AG04449 (cell line): ENCODE measurements around the gene SLC49A3.
"Not testable (repeated sequence)": the region's sequence is repeated elsewhere in the genome, so short reads cannot be mapped to it uniquely, and the experiment has no call there.

Source experiments
- CTCF ChIA-PET: fragments of 350-600 bp; formaldehyde crosslinking; extraction: SDS; loops from one replicate; lab custom pipeline; 2021; ENCODE audit warnings: antibody characterized with exemption; lab: Yijun Ruan, JAX
- POLR2A ChIA-PET: fragments of 400-600, 350-600 bp; formaldehyde crosslinking; extraction: SDS; loops from one replicate; lab custom pipeline; 2020; ENCODE audit warnings: antibody characterized with exemption, inconsistent platforms; lab: Yijun Ruan, JAX
- DNase-seq: peaks from one replicate; pipeline ENCODE4 v3.0.0-alpha.2; 2010; ENCODE audit warnings: low read depth, low spot score
- H3K4me3 ChIP-seq: 2 replicates; pipeline ENCODE4 v1.5.1; 2011; ENCODE audit warnings: low read depth, mild to moderate bottlenecking, control low read depth, low read length
- TF ChIP-seq, protein P1 (sequence below): IDR thresholded peaks from one replicate; pipeline ENCODE4 v1.5.1; 2011; ENCODE audit warnings: mild to moderate bottlenecking, moderate library complexity, low read length, control low read depth, inconsistent platforms; ENCODE audit not compliant: insufficient read depth; ENCODE audit errors: missing control alignments

SLC49A3 gene

GRCh38 chr4:699816-700580 is 11.0 kb upstream of the SLC49A3 start:
- H3K4me3 ChIP-seq: no peak overlapping the region
- ChIA-PET CTCF (interaction anchor here (1.6 to 1.7 kb wide), 2 partner anchors 16 to 43 kb away, joined by 6 to 7 read pairs; no protein-coding TSS in a partner anchor), POLR2A (interaction anchor here (0.6 kb wide), 1 partner anchor 64 kb away, joined by 3 read pairs; no protein-coding TSS in a partner anchor)
- TF ChIP-seq, protein P1, sequence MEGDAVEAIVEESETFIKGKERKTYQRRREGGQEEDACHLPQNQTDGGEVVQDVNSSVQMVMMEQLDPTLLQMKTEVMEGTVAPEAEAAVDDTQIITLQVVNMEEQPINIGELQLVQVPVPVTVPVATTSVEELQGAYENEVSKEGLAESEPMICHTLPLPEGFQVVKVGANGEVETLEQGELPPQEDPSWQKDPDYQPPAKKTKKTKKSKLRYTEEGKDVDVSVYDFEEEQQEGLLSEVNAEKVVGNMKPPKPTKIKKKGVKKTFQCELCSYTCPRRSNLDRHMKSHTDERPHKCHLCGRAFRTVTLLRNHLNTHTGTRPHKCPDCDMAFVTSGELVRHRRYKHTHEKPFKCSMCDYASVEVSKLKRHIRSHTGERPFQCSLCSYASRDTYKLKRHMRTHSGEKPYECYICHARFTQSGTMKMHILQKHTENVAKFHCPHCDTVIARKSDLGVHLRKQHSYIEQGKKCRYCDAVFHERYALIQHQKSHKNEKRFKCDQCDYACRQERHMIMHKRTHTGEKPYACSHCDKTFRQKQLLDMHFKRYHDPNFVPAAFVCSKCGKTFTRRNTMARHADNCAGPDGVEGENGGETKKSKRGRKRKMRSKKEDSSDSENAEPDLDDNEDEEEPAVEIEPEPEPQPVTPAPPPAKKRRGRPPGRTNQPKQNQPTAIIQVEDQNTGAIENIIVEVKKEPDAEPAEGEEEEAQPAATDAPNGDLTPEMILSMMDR: no peak
- DNase-seq: no peak

DNA sequence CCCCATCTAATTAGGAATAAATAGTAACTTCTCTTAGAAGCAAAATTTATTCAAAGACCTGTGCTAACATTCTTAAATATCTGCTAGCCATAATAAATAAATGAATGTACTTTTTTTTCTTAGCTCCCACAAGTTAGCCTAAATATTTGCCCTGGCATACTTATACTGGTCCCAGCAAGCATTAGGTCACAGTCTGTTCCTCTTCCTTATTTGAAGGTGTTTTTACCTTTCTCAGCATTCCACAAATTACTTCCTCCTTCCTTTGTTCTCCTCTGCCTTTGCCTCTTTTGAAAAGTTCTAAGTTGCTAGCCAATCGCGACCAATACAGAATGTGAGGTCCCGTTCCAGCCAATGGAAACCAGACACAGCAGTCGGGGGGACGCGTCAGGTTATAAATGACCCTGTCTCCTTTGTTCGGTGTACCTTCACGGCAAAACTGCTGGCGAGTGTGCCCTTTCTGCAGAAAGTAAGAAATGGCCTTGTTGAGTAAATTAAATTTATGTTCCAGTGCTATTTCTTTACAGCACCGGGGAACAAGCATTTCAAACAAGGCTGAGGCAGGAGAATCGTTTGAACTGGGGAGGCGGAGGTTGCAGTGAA is 5.5 kb upstream of the SLC49A3 start:
- H3K4me3 ChIP-seq, DNase-seq, POLR2A ChIA-PET: not testable (repeated sequence)
- CTCF ChIA-PET: interaction anchor here (1.0 kb wide), 1 partner anchor 11 kb away, joined by 3 read pairs; no protein-coding TSS in a partner anchor

DNA sequence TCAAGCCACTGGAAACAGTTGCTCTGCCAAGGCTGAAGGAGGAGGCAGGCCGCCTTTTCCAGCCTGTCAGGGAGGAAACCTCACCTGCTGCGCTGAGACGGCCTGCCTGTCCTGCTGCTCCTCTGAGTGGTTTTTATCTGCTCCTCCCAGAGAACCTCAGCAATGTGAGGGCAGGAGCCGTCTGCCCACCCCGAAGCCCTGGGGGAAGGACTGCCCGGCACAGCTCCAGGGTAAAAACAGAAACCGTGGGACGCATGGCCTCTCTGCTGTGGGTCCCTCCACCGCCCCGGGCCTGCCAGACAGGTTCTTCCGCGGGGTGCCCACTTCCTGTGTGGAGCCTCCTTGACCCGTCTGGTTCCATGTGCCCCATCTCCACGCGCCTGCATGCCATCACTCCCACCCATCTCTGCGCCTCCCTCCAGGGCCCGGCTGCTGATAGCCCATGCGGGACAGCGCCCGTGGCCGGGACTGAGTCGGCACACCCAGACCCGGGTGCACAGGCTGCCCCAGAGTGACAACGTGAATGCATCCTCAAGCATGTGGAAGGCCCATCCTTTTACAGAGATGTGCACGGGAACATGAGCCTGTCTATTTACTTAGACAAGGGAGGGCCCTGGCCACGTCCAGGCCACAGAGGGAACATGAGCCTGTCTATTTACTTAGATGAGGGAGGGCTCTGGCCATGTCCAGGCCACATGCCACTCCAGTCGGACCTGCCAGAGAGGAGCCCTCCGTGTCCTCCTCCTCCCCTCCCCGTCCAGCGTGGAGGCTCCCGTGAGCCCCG is 4.0 kb upstream of the SLC49A3 start:
- POLR2A ChIA-PET: no interaction called here
- TF ChIP-seq, protein P1: no peak
- CTCF ChIA-PET: interaction anchor here (1.0 kb wide), 1 partner anchor 9 kb away, joined by 3 read pairs; no protein-coding TSS in a partner anchor
- no peak for DNase-seq
- H3K4me3 ChIP-seq: no peak overlapping the region

- H3K4me3 ChIP-seq: no peak overlapping the region
Observed at GRCh38 chr4:689723-690122, 772 bp upstream of the SLC49A3 start.

DNA sequence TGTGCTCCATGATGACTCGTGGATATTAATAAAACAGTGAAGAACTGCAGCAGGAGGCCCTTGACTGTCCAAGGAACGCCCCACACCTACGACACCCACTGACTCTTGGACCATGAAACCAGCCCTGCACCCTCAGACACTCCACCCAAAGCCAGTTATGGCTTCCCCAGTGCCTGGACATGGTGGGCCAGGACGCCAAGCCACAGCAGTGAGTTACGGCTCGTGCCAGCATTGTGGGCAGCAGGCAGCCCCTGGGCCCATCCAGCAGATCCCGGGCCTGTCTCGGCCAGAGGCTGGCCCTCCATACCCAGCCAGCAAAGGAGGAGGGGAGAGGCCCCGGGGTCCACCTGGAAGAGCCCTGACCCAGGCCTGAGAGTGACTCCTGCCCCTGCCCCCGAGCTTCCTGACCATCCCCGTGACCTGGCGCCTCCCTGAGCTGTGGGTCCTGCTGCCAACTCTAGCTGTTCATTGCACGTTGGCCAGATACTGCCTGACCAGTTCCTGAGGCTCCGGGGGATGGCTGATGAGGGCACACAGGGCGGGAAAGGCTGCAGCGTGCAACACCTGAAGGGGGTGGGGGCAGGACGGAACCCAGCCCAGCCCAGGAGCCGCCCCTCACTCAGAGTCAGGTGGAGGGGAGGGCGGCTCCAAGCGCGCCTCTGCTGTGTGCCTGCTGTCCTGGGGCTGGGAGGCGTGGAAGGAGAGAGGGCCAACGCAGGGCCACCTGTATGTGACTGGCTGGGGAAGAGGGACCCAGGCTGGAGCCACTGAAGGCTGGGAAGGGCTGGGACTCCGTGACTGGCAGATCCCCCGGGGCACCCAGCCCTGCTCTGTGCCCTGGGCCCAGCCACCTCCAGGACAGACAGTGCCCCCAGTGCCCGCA is 739 bp downstream of the SLC49A3 start:
- POLR2A ChIA-PET: no interaction called here
- no peak for DNase-seq
- CTCF ChIA-PET: no interaction called here
- TF ChIP-seq, protein P1: no peak
- no peak overlapping the region; the same call in none of the 2 replicates for H3K4me3 ChIP-seq

More at GRCh38 chr4:689723-690122, 772 bp upstream of the SLC49A3 start:
- ChIA-PET CTCF (no interaction called here), POLR2A (no interaction called here)
- TF ChIP-seq, protein P1: no peak
- DNase-seq: no peak
